Fibroblast of villous mesenchyme (primary cell): Measurements from ENCODE around the gene IRF2. TPM values are rescaled to one million over a fixed set of nuclear protein-coding genes. Genes with fewer than 3 reads are reported as not detected.
A peak's percentile ranks its signal among the peaks of the same experiment; 100 is the strongest.

ENCODE experiments used
- DNase-seq: peaks from one replicate; pipeline ENCODE4 v3.0.0-alpha.2; 2010; ENCODE audit warnings: low read depth
- H3K4me3 ChIP-seq: 2 replicates; pipeline ENCODE4 v1.5.1; 2011; ENCODE audit warnings: low read depth, mild to moderate bottlenecking, low read length
- CTCF ChIP-seq: IDR thresholded peaks from 2 replicates; pipeline ENCODE4 v1.5.1; 2012; ENCODE audit warnings: low read depth, mild to moderate bottlenecking, low read length; ENCODE audit not compliant: insufficient read depth
- total RNA-seq: library from RNA; depleted of rRNA; stranded (reverse); fragments of >200 nt; gene quantifications from 2 replicates; pipeline ENCODE4 v1.2.3, GENCODE V29; 2012

The IRF2 gene
- total RNA-seq, 1 donor = 42.3 TPM

DNA sequence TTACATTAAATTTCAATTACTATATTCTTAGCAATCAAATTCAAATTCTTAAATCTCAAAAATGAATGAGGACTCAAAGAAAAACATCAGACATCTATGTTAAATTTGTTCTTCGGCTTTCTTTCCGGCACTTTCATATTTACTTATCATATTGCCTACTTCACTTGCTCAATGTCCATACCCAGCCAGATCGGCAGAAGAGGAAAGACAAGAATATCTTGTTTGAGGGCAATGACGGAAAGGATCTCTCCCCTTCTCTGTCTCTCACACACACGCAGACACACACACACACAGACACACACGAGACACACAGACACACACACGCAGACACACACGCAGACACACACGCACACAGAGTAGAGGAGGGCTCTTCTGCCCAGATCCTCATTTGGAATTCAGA is 13.2 kb upstream of the IRF2 start:
- no peak overlapping the region for H3K4me3 ChIP-seq

DNA sequence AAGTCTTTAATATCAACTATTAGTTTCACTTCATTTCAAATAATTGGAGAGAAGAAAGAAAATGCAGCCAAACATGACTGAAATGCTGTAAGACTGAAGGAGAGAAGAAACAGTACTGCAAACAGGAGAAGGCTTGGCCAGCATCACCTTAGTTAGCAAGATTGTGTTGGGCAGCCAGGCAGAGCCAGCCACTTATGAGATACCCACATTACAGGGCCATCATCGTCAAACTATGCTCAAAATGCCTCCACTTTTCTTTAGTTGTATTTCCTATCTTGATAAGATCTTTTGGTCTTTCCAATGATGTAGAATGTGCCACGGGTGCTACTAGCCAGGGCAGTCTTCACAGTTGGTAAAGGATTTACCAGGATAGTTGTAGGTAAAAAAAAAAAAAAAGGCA is 10.9 kb upstream of the IRF2 start:
- H3K4me3 ChIP-seq = no peak overlapping the region
- no peak for TF ChIP-seq CTCF
- no peak for DNase-seq

More for the DNA sequence above, 13.2 kb upstream of the IRF2 start:
- no peak for DNase-seq
- TF ChIP-seq CTCF = no peak

DNA sequence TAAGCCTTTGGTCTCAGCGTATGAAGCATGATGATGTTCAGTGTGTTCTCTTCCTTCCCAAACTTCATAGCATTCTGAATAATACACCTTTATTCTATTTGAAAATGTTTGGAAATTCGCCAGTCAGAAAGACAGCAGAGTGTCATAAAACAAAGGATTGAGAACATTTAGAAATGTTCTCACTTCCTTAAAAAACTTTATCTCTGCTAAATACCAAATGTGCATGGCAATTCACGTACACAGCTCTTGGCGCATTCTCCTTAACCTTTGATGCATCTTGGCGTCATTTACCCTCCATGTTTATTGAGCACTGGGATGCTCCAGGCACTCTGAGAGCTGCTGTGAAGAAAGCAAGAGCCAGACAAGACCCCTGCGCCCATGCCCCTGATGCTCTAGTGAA is 7.2 kb upstream of the IRF2 start:
- TF ChIP-seq CTCF = no peak
- H3K4me3 ChIP-seq = no peak overlapping the region
- no peak for DNase-seq

GRCh38 chr4:184479516-184479950 is 5.2 kb upstream of the IRF2 start:
- no peak for TF ChIP-seq CTCF
- no peak overlapping the region for H3K4me3 ChIP-seq
- no peak for DNase-seq

DNA sequence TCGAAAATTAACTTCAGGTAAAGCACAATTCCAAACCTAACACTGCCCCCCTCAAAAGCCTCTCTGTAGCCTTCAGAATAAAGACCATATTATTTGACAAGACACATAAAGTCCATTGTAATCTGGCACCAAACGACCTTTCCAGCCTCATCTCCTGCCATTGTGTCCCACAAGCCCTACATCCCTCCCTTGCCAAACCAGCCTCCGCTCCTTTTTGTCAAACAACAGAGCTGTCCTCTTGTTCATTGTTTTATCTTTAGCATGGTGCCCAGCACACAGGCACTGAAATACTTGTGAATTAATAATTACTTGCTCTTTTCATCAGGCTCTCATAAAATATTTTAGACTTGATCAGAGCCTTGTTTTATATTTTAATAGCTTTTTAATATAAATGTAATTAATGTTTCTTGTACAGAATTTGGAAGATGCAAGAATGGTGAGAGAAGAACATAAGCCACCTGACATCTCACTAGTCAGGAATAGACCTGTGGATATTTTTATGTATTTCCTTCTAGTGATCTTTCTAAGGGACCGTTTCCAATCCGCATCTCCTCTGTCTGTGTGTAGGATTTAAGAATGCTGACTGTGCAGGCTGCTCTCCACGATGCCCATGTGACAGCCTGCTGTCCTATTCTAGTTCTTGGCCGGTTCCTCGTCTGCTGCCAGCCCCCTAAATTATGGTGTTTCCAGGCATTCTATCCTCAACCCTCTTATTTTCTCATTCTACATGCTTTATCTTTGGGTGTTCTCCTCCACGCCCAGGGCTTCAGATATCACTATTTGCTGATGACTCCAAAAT is 3.0 kb upstream of the IRF2 start:
- DNase-seq = no peak
- no peak for TF ChIP-seq CTCF
- no peak overlapping the region for H3K4me3 ChIP-seq

- no peak for DNase-seq
- H3K4me3 ChIP-seq = no peak overlapping the region
- TF ChIP-seq CTCF = no peak
These were observed 2.3 kb upstream of the IRF2 start for GRCh38 chr4:184476695-184477094.

DNA sequence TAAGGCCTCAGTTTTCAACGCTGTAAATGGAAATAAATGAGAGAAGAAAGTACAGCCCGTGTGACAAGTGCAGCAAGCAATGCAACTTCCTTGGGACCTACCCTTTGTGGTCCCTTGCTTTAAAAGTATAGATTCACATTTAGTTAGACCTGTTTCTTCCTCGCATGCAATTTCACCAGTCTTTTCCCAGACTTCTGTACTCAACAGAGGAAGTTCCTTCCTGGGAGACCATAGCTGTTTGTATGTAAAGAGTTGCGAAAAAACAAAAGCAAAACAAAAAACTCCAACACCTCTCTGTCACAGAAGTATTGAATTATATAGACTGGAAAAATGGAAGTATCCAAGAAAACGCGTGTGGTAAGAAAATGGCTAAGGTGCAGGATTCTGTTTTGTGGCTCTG is 1.1 kb upstream of the IRF2 start:
- no peak for TF ChIP-seq CTCF
- no peak for DNase-seq
- peak overlapping the region; percentile 94 for H3K4me3 ChIP-seq
